ENCODE measurements around the gene CCDC122. TPM values are rescaled to one million over a fixed set of nuclear protein-coding genes. Genes with fewer than 3 reads are reported as not detected.

Gene CCDC122
- total and polyA plus RNA-seq, 2 of the 8 experiments (the other 6 are each of a cell fraction or from before 2014, with no cell fraction given), result 2.9 to 5.8 TPM

- POLR2A ChIA-PET (ENCODE audit: partially characterized antibody), result no interaction called here
- H2BK120ac ChIP-seq (replicated peaks; ENCODE audit: low read depth, low read length), result no peak overlapping the region
- H4K20me1 ChIP-seq (replicated peaks in 1 of 2; ENCODE audit: control insufficient read depth in 1 of 2, insufficient read depth in 2 of 2, low read length in 2 of 2), result no peaks in the 10 kb centered on the region
- H3K14ac ChIP-seq (ENCODE audit: insufficient read length), result no peak overlapping the region
- H3K9ac ChIP-seq (replicated peaks in 1 of 4; ENCODE audit: extremely low read depth in 1 of 4, low read depth in 3 of 4, low read length in 3 of 4), result no peak overlapping the region
- H3K27ac ChIP-seq (ENCODE audit: low read depth, low read length), result no peak overlapping the region
- no peak for FAIRE-seq
- no peak overlapping the region for H2BK5ac ChIP-seq (ENCODE audit: low read depth, low read length)
- H2AFZ ChIP-seq (ENCODE audit: low read length), result no peak overlapping the region
- H4K5ac ChIP-seq (ENCODE audit: insufficient read length, low read depth, low read length), result no peak overlapping the region
- H2BK20ac ChIP-seq (ENCODE audit: low read length), result no peak overlapping the region
- 97% methylated on average over 4 of the region's 4 CpGs; no CpG with 5 or more reads in 1 of the 2 experiments for WGBS, 2 experiments (ENCODE audit: extremely low coverage in 1 of 2, insufficient coverage in 1 of 2, insufficient read length in 1 of 2, insufficient replicate concordance in 2 of 2, low coverage in 1 of 2, low lambda C conversion rate in 2 of 2, missing lambda C conversion rate in 1 of 2)
- CTCF ChIA-PET (ENCODE audit: partially characterized antibody), result no interaction called here
- H3K23ac ChIP-seq (ENCODE audit: insufficient read length), result no peak overlapping the region
- H2BK12ac ChIP-seq (ENCODE audit: low read depth, low read length), result no peak overlapping the region
- H3K4me3 ChIP-seq (ENCODE audit: extremely low read depth in 1 of 4, insufficient read depth in 2 of 4, low read depth in 3 of 4, low read length in 4 of 4), result no peak overlapping the region
- no peak overlapping the region for H3K56ac ChIP-seq (replicated peaks; ENCODE audit: insufficient read length, low read depth, low read length)
- no peaks in the 10 kb centered on the region for H3K23me2 ChIP-seq (ENCODE audit: low read depth, low read length)
- no peaks in the 10 kb centered on the region for H3K27me3 ChIP-seq (replicated peaks in 1 of 4; ENCODE audit: control insufficient read depth in 3 of 4, extremely low read depth in 1 of 4, insufficient read depth in 3 of 4, low read length in 3 of 4)
- H4K8ac ChIP-seq (ENCODE audit: extremely low read depth, insufficient read depth, low read length), result no peak overlapping the region
- peaks cover 0 to 9% (median 0%) of the 10 kb centered on the region in 4 experiments; a peak in 1 of 8 replicates for H3K36me3 ChIP-seq (ENCODE audit: control insufficient read depth in 2 of 4, insufficient read depth in 4 of 4, low read length in 3 of 4)
- H3K4me1 ChIP-seq (replicated peaks in 1 of 4; ENCODE audit: control insufficient read depth in 3 of 4, insufficient read depth in 4 of 4, low read length in 3 of 4), result no peaks in the 10 kb centered on the region
- H2AK5ac ChIP-seq (ENCODE audit: low read depth, low read length), result no peak overlapping the region
- no peak overlapping the region for H3K4me2 ChIP-seq (ENCODE audit: insufficient read depth in 1 of 2, low read depth in 2 of 2, low read length in 2 of 2)
- H3K9me3 ChIP-seq (ENCODE audit: insufficient read depth in 2 of 2, low read depth in 1 of 2, low read length in 1 of 2), result peaks cover 0 to 6% of the 10 kb centered on the region in 2 experiments; a peak in 1 of 4 replicates
- no peak overlapping the region for H3K4ac ChIP-seq (replicated peaks; ENCODE audit: insufficient read length, low read depth, low read length)
- no peak overlapping the region for H2BK15ac ChIP-seq (ENCODE audit: low read length)
- no peak overlapping the region for H3K18ac ChIP-seq (ENCODE audit: extremely low read depth, low read length)
- H3K79me2 ChIP-seq (ENCODE audit: control insufficient read depth in 1 of 2, insufficient read depth in 2 of 2, low read length in 2 of 2), result no peaks in the 10 kb centered on the region
- H3K79me1 ChIP-seq (ENCODE audit: low read depth, low read length), result no peaks in the 10 kb centered on the region
- no peak overlapping the region for H4K91ac ChIP-seq (replicated peaks; ENCODE audit: insufficient read length, low read length)
- DNase-seq (ENCODE audit: low read depth in 1 of 2, low spot score in 2 of 2), result no peak
- TF ChIP-seq EGR1 (IDR thresholded peaks at IDR 0.05; ENCODE audit: borderline replicate concordance, low read depth, low read length) (no peak), TAF7 (optimal IDR thresholded peaks at IDR 0.05; ENCODE audit: borderline replicate concordance, low read depth, low read length) (no peak), ATF2 (IDR thresholded peaks at IDR 0.05; ENCODE audit: low read length) (no peak), SAP30 (IDR thresholded peaks at IDR 0.05; ENCODE audit: insufficient read depth, insufficient replicate concordance, low read length) (no peak), JUN (IDR thresholded peaks at IDR 0.05; ENCODE audit: low read depth, low read length) (no peak), SIN3A (conservative IDR thresholded peaks at IDR 0.05 in 1 of 2, IDR thresholded peaks at IDR 0.05 in 1 of 2; ENCODE audit: low read depth in 1 of 2, low read length in 2 of 2) (no peak), TAF1 (IDR thresholded peaks at IDR 0.05; ENCODE audit: low read depth, low read length) (no peak), ZNF274 (IDR thresholded peaks at IDR 0.05; ENCODE audit: borderline replicate concordance, extremely low read depth, low read length) (no peak), RFX5 (IDR thresholded peaks at IDR 0.05; ENCODE audit: borderline replicate concordance, low read depth, low read length) (no peak), CEBPB (IDR thresholded peaks at IDR 0.05; ENCODE audit: low read depth, low read length) (no peak), RNF2 (IDR thresholded peaks at IDR 0.05; ENCODE audit: borderline replicate concordance, low read depth, low read length, missing control alignments, poor library complexity, severe bottlenecking) (no peak), EZH2 (IDR thresholded peaks at IDR 0.05; ENCODE audit: low read depth, low read length, severe bottlenecking) (no peak)
These were observed 14.6 kb downstream of the CCDC122 start for GRCh38 chr13:43864921-43865320.
